Prostate gland (tissue), 2 donors: Measurements from ENCODE around the gene FGD5. TPM values are rescaled to one million over a fixed set of nuclear protein-coding genes. Genes with fewer than 3 reads are reported as not detected.

ENCODE experiments used
- DNase-seq: peaks from one replicate; pipeline ENCODE4 v3.0.0-alpha.2; 2019; ENCODE audit warnings: low spot score
- H3K27ac ChIP-seq, 2 donors: fragments of 200-600 bp; sonication (generic); 2 replicates each; pipeline ENCODE4 v1.5.1; 2017 to 2019
- H3K27me3 ChIP-seq: fragments of 200-600 bp; sonication (generic); replicated peaks from 2 replicates; pipeline ENCODE4 v1.5.1; 2019; ENCODE audit not compliant: insufficient read depth
- H3K36me3 ChIP-seq, 2 donors: fragments of 200-600 bp; sonication (generic); 1 replicate in 1 of 2; 2 replicates in 1 of 2; pipeline versions ENCODE4 v1.5.1 to v1.8.1; 2017 to 2019
- H3K4me1 ChIP-seq: fragments of 200-600 bp; sonication (generic); replicated peaks from 2 replicates; pipeline ENCODE4 v1.5.1; 2019
- H3K4me3 ChIP-seq, 2 donors: fragments of 200-600 bp; sonication (generic); 2 replicates each; pipeline ENCODE4 v1.5.1; 2017 to 2019
- H3K9me3 ChIP-seq: fragments of 200-600 bp; sonication (generic); 2 replicates; pipeline ENCODE4 v1.5.1; 2017
- POLR2A ChIP-seq: fragments of 450-650 bp; IDR thresholded peaks from one replicate; pipeline ENCODE4 v1.6.1; 2016; ENCODE audit warnings: antibody characterized with exemption, mild to moderate bottlenecking
- POLR2AphosphoS5 ChIP-seq: sonication (generic); formaldehyde crosslinking; IDR thresholded peaks from one replicate; pipeline ENCODE4 v1.6.1; 2017; ENCODE audit warnings: antibody characterized with exemption
- whole genome bisulfite sequencing: methylation state at CpG from one replicate; pipeline ENCODE4 v1.1.5; 2018; 5-methylcytosine and 5-hydroxymethylcytosine counted together
- intact Hi-C: fragments of 100-400 bp; cut with DNase I; formaldehyde crosslinking; loops from one replicate; pipeline ENCODE4 v1.14.2; 2022
- total RNA-seq, 2 donors: library from RNA; depleted of rRNA; stranded (reverse); fragments of >200 nt; gene quantifications; one replicate each; pipeline ENCODE4 v1.1.0, GENCODE V29; 2016
- TF ChIP-seq, protein P1 (sequence below), 4 experiments: fragments of 200-600 bp in 2 of 4; fragments of 450-650 bp in 2 of 4; sonication (generic) in 2 of 4; IDR thresholded peaks; 1 replicate in 3 of 4; 2 replicates in 1 of 4; pipeline ENCODE4 v1.5.1; 2016 to 2019; ENCODE audit warnings: antibody characterized with exemption in 4 of 4, mild to moderate bottlenecking in 2 of 4, moderate library complexity in 2 of 4

Gene FGD5
- total RNA-seq, 2 donors from 2014 or later, result 4.5 to 15.8 TPM

GRCh38 chr3:14771593-14772497 is 46.9 kb upstream of the FGD5 start:
- no peaks in the 10 kb centered on the region for H3K36me3 ChIP-seq
- no peaks in the 10 kb centered on the region for H3K9me3 ChIP-seq
- 86% methylated on average over 18 of the region's 18 CpGs for WGBS
- no peak overlapping the region for H3K4me3 ChIP-seq
- no peaks in the 10 kb centered on the region for H3K4me1 ChIP-seq
- H3K27ac ChIP-seq, result no peak overlapping the region
- H3K27me3 ChIP-seq, result no peaks in the 10 kb centered on the region
- intact Hi-C loops, result no loop called here
- no peak for DNase-seq
- TF ChIP-seq, protein P1, sequence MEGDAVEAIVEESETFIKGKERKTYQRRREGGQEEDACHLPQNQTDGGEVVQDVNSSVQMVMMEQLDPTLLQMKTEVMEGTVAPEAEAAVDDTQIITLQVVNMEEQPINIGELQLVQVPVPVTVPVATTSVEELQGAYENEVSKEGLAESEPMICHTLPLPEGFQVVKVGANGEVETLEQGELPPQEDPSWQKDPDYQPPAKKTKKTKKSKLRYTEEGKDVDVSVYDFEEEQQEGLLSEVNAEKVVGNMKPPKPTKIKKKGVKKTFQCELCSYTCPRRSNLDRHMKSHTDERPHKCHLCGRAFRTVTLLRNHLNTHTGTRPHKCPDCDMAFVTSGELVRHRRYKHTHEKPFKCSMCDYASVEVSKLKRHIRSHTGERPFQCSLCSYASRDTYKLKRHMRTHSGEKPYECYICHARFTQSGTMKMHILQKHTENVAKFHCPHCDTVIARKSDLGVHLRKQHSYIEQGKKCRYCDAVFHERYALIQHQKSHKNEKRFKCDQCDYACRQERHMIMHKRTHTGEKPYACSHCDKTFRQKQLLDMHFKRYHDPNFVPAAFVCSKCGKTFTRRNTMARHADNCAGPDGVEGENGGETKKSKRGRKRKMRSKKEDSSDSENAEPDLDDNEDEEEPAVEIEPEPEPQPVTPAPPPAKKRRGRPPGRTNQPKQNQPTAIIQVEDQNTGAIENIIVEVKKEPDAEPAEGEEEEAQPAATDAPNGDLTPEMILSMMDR (IDR thresholded peaks at IDR 0.05), result no peak
- TF ChIP-seq POLR2A (no peak), POLR2AphosphoS5 (no peak)

DNA sequence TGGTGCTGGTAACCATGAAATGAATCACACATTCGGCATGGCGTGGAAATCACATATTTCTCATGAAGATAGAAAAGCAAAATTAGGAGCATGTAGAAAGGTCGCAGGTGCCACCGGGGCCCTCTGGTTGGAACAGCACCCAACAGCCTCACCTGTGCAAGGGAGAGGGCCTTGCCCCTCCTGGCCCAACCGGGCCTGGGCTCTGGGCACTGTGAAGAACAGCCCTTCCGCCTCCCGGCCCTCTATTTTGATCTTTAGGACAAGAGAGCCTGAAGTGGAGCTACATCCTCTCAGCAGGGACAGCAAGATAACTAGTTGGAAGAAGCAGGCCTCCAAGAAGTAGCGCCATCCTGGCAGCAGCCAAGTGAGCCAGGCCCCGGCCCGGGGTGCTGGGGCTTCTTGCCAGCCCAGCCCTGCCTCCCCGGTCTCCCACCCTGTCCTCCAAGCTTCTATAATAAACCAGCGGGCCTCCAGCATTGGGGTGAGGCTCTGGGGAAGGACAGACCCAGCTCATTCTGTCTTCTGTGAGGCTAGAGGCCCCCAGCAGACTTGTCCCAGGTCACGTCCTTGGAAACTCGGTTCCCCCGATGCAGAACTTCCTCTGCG is 46.1 kb upstream of the FGD5 start:
- intact Hi-C loops, result no loop called here
- 89% methylated on average over 16 of the region's 16 CpGs for WGBS
- no peak for DNase-seq
- H3K9me3 ChIP-seq, result no peaks in the 10 kb centered on the region
- H3K4me1 ChIP-seq, result no peaks in the 10 kb centered on the region
- no peaks in the 10 kb centered on the region for H3K36me3 ChIP-seq
- H3K27ac ChIP-seq, result no peak overlapping the region
- TF ChIP-seq, protein P1 (IDR thresholded peaks at IDR 0.05), result no peak
- no peak for TF ChIP-seq POLR2AphosphoS5
- no peak for TF ChIP-seq POLR2A
- H3K27me3 ChIP-seq, result no peaks in the 10 kb centered on the region
- H3K4me3 ChIP-seq, result no peak overlapping the region

DNA sequence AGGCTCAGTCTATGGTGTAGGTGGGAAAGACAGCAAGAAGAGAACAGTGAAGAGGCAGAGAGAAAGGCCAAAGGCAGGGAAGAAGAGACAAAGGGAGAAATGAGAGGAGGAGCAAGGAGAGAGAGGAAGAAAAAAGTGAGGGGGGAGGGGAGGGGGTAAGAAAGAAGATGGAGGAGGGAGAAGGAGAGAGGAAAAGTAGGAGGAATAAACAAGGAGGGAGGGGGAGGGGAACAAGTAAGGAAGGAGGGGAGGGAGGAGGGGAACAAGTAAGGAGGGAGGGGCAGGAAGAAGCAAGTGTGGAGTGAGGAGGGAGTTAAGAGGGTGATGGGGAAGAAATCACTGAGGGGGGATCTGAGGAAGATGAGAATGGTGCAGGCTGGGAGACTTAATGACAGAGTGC is 45.5 kb upstream of the FGD5 start:
- no peak for DNase-seq
- Histone ChIP-seq H3K27me3 (no peaks in the 10 kb centered on the region), H3K27ac (no peak overlapping the region), H3K9me3 (no peaks in the 10 kb centered on the region), H3K4me1 (no peaks in the 10 kb centered on the region), H3K36me3 (no peaks in the 10 kb centered on the region), H3K4me3 (no peak overlapping the region)
- TF ChIP-seq, protein P1 (IDR thresholded peaks at IDR 0.05), result no peak
- no peak for TF ChIP-seq POLR2A
- TF ChIP-seq POLR2AphosphoS5, result no peak
- intact Hi-C loops, result no loop called here

DNA sequence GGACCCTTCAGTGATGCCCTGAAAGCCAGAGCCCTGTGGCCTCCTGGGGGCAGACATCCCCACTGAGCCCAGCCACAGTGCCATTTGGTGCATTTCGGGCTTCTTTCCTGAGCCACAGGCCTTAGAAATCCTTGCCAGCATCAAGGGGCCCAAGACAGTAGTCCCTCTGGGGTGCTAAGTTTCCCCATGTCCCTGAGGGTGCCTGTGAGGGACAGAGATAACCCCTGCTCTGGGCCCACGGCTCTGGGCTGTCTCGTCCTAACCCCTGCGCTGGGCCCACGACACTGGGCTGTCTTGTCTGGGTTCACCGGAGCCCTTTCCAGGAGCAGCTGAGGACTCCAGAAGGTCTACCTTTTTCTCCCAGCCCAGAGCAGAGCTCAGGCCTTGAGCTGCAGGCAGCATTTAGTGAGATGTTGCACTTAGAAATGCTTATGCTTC is 45.1 kb upstream of the FGD5 start:
- 87% methylated on average over 6 of the region's 6 CpGs for WGBS
- Histone ChIP-seq H3K27me3 (no peaks in the 10 kb centered on the region), H3K27ac (no peak overlapping the region), H3K4me3 (no peak overlapping the region), H3K4me1 (no peaks in the 10 kb centered on the region), H3K9me3 (no peaks in the 10 kb centered on the region), H3K36me3 (no peaks in the 10 kb centered on the region)
- intact Hi-C loops, result no loop called here
- DNase-seq, result no peak
- no peak for TF ChIP-seq POLR2A
- no peak for TF ChIP-seq POLR2AphosphoS5
- TF ChIP-seq, protein P1 (IDR thresholded peaks at IDR 0.05), result no peak
